HepG2 (cell line): ENCODE data around the gene CORO7. TPM values are rescaled to one million over a fixed set of nuclear protein-coding genes. Genes with fewer than 3 reads are reported as not detected.

Experiments
- ADNP ChIP-seq: sonication (generic); formaldehyde crosslinking; IDR thresholded peaks from 2 replicates; pipeline ENCODE4 v1.4.0; 2020; ENCODE audit warnings: missing genetic modification reagents
- AGO1 ChIP-seq: fragments of 200-400 bp; formaldehyde crosslinking; IDR thresholded peaks from 2 replicates; pipeline ENCODE4 v1.6.1; 2017; ENCODE audit warnings: mild to moderate bottlenecking, low read depth, low read length, moderate library complexity; ENCODE audit not compliant: poor library complexity, severe bottlenecking
- ASH2L ChIP-seq: fragments of 300-600, 200-600 bp; sonication (generic); IDR thresholded peaks from 2 replicates; pipeline ENCODE4 v1.7.0; 2017; ENCODE audit warnings: low read depth, mild to moderate bottlenecking, moderate library complexity, mixed read lengths, low read length; ENCODE audit not compliant: insufficient read length
- HMG20A ChIP-seq: IDR thresholded peaks from 2 replicates; pipeline ENCODE4 v1.6.1; 2016; ENCODE audit warnings: borderline replicate concordance
- HNF4A ChIP-seq: sonication (generic); formaldehyde crosslinking; IDR thresholded peaks from 2 replicates; pipeline ENCODE4 v1.4.0; 2020; ENCODE audit warnings: missing genetic modification reagents
- HNRNPH1 ChIP-seq: fragments of 200-400 bp; formaldehyde crosslinking; optimal IDR thresholded peaks from 2 replicates; pipeline ENCODE3; 2017; ENCODE audit warnings: mild to moderate bottlenecking, low read depth, low read length
- MAF1 ChIP-seq: sonication (generic); formaldehyde crosslinking; IDR thresholded peaks from 2 replicates; pipeline ENCODE4 v1.5.0; 2020; ENCODE audit warnings: missing genetic modification reagents, borderline replicate concordance
- POGK ChIP-seq: sonication (generic); formaldehyde crosslinking; conservative IDR thresholded peaks from 2 replicates; pipeline ENCODE4 v1.8.0; 2022; ENCODE audit warnings: mild to moderate bottlenecking, moderate library complexity, missing genetic modification reagents
- SP2 ChIP-seq: sonication (generic); formaldehyde crosslinking; IDR thresholded peaks from 2 replicates; pipeline ENCODE4 v1.5.1; 2020; ENCODE audit warnings: mild to moderate bottlenecking, missing genetic modification reagents
- WIZ ChIP-seq: sonication (generic); formaldehyde crosslinking; IDR thresholded peaks from 2 replicates; pipeline ENCODE4 v1.5.1; 2020; ENCODE audit warnings: mild to moderate bottlenecking, missing genetic modification reagents
- ZHX2 ChIP-seq, 2 experiments: sonication (generic) in 1 of 2; formaldehyde crosslinking in 1 of 2; IDR thresholded peaks; 2 replicates each; pipeline versions ENCODE4 v1.6.1 to v1.9.0; 2014 to 2022; ENCODE audit warnings: antibody characterized with exemption in 1 of 2, borderline replicate concordance in 1 of 2, inconsistent platforms in 1 of 2, low read depth in 1 of 2, missing genetic modification reagents in 1 of 2
- ZMAT3 ChIP-seq: sonication (generic); formaldehyde crosslinking; conservative IDR thresholded peaks from 2 replicates; pipeline ENCODE4 v1.7.0; 2021; ENCODE audit warnings: missing genetic modification reagents
- ZNF121 ChIP-seq: sonication (generic); formaldehyde crosslinking; IDR thresholded peaks from 2 replicates; pipeline ENCODE4 v1.5.0; 2020; ENCODE audit warnings: mild to moderate bottlenecking, missing genetic modification reagents
- ZNF143 ChIP-seq: sonication (generic); formaldehyde crosslinking; IDR thresholded peaks from 2 replicates; pipeline ENCODE4 v1.4.0; 2020; ENCODE audit warnings: missing genetic modification reagents
- ZNF251 ChIP-seq: sonication (generic); formaldehyde crosslinking; IDR thresholded peaks from 2 replicates; pipeline ENCODE4 v1.9.0; 2021; ENCODE audit warnings: mild to moderate bottlenecking, missing genetic modification reagents
- ZNF263 ChIP-seq: sonication (generic); formaldehyde crosslinking; IDR thresholded peaks from 2 replicates; pipeline ENCODE4 v1.4.0; 2020; ENCODE audit warnings: missing genetic modification reagents
- ZNF292 ChIP-seq: sonication (generic); formaldehyde crosslinking; IDR thresholded peaks from 2 replicates; pipeline ENCODE4 v1.8.1; 2022; ENCODE audit warnings: mild to moderate bottlenecking, low read depth, missing genetic modification reagents, borderline replicate concordance
- ZNF430 ChIP-seq: sonication (generic); formaldehyde crosslinking; IDR thresholded peaks from 2 replicates; pipeline ENCODE4 v1.9.0; 2021; ENCODE audit warnings: mild to moderate bottlenecking, missing genetic modification reagents
- ZNF556 ChIP-seq: sonication (generic); formaldehyde crosslinking; IDR thresholded peaks from 2 replicates; pipeline ENCODE4 v1.4.0; 2020; ENCODE audit warnings: mild to moderate bottlenecking, missing genetic modification reagents, borderline replicate concordance
- ZNF792 ChIP-seq: IDR thresholded peaks from 2 replicates; pipeline ENCODE4 v1.6.1; 2016
- ZSCAN12 ChIP-seq: sonication (generic); formaldehyde crosslinking; IDR thresholded peaks from 2 replicates; pipeline ENCODE4 v1.9.0; 2021; ENCODE audit warnings: mild to moderate bottlenecking, missing genetic modification reagents
- ZSCAN29 ChIP-seq: sonication (generic); formaldehyde crosslinking; conservative IDR thresholded peaks from 2 replicates; pipeline ENCODE4 v1.4.0; 2020; ENCODE audit warnings: mild to moderate bottlenecking, missing genetic modification reagents
- polyA plus RNA-seq, 8 experiments: library from polyadenylated mRNA; depleted of rRNA in 3 of 8; stranded (reverse) in 7 of 8; unstranded in 1 of 8; fragments of >200 nt; fragmentation: Illumina TruSeq in 4 of 8; extraction: Trizol in 4 of 8; gene quantifications; 2 replicates each; pipeline versions ENCODE4 v1.2.1 to v1.2.3, GENCODE V29; 2011 to 2016; ENCODE audit warnings: low read depth in 4 of 8, missing spikeins in 1 of 8, mixed read lengths in 1 of 8; ENCODE audit not compliant: insufficient read depth in 1 of 8
- total RNA-seq, 5 experiments: library from RNA; depleted of rRNA; stranded (reverse); fragments of >200 nt; fragmentation: Illumina TruSeq; extraction: Trizol; gene quantifications; 2 replicates each; pipeline ENCODE4 v1.2.3, GENCODE V29; 2016; ENCODE audit warnings: low read depth in 1 of 5

Gene CORO7
- total and polyA plus RNA-seq, 2 of the 13 experiments (the other 11 are each of a cell fraction or from before 2014, with no cell fraction given) = 9.9 to 14.3 TPM

GRCh38 chr16:4321286-4322120, 94.9 kb downstream of the CORO7 start (continued):
- TF ChIP-seq ZHX2 (IDR thresholded peaks at IDR 0.05; ENCODE audit: low read depth) (no peak), ZHX2 (CRISPR knock-in tag; IDR thresholded peaks at IDR 0.05; ENCODE audit: borderline replicate concordance) (no peak), ZSCAN29 (CRISPR knock-in tag) (no peak), POGK (CRISPR knock-in tag) (no peak), ZNF251 (CRISPR knock-in tag) (no peak), ADNP (CRISPR knock-in tag) (no peak), SP2 (CRISPR knock-in tag) (no peak), ZNF263 (CRISPR knock-in tag) (peak; percentile 26; the same call in 1 of the 2 replicates), AGO1 (peak; percentile 28), ZNF143 (no peak), HNF4A (CRISPR knock-in tag) (peak; percentile 49; the same call in 1 of the 2 replicates), ZSCAN12 (CRISPR knock-in tag) (no peak), MAF1 (CRISPR knock-in tag) (no peak), HNRNPH1 (no peak), ZMAT3 (no peak), ZNF121 (CRISPR knock-in tag) (peak; percentile 75), ZNF556 (no peak), WIZ (no peak), HMG20A (no peak), ZNF292 (CRISPR knock-in tag) (no peak), ZNF792 (CRISPR knock-in tag) (no peak), ZNF430 (CRISPR knock-in tag) (no peak), ASH2L (no peak)
